H1 (cell line): Measurements from ENCODE around the gene GBE1. TPM values are rescaled to one million over a fixed set of nuclear protein-coding genes. Genes with fewer than 3 reads are reported as not detected.

ENCODE experiments used
- CBX5 ChIP-seq: fragments of 300-800, 300-1000 bp; sonication (generic); IDR thresholded peaks from 2 replicates; pipeline ENCODE4 v1.7.1; 2016; ENCODE audit warnings: antibody characterized with exemption, low read length, low read depth
- polyA plus RNA-seq, 7 experiments: library from polyadenylated mRNA; depleted of rRNA in 3 of 7; stranded (reverse) in 5 of 7; unstranded in 2 of 7; fragments of >200 nt in 5 of 7; fragments of 200-250 nt in 2 of 7; gene quantifications; 1 replicate in 5 of 7; 2 replicates in 1 of 7; 4 replicates in 1 of 7; pipeline versions ENCODE4 v1.2.1 to v1.2.3, GENCODE V29; 2011 to 2013; ENCODE audit warnings: missing spikeins in 2 of 7, mixed read lengths in 2 of 7
- total RNA-seq: library from RNA; stranded (reverse); fragmentation: NEBNext Ultra II Directional; extraction: Animal tissue kit (Norgen Biotek cat#: 25700); gene quantifications from 2 replicates; pipeline ENCODE4 v1.2.1, GENCODE V29; 2021
- TF ChIP-seq, protein P1 (sequence below): fragments of 300-600 bp; sonication (generic); IDR thresholded peaks from 2 replicates; pipeline ENCODE4 v1.7.1; 2012; ENCODE audit warnings: low read length, moderate library complexity, mild to moderate bottlenecking, inconsistent platforms; ENCODE audit not compliant: insufficient replicate concordance

GBE1 gene
- total and polyA plus RNA-seq, 2 of the 8 experiments (the other 6 are each of a cell fraction or from before 2014, with no cell fraction given) = 3.3 to 7.3 TPM

DNA sequence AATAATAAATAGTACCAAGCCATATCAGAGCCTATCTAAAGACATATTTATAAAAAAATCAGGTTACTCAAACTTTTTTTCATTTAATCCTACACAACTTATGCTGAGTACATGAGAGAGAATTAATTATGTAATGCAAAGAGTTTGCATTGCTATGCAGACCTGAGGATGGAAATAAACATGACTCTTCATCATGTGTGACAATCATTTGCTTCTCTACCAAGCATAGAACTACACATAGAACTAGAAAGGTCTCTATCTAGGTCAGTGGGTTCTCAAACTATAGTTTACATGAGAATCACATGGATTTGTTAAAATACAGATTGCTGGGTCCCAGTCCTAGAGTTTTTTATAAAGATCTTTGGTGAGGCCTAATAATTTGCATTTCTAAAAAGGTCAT is 86.8 kb downstream of the GBE1 start (continued):
- TF ChIP-seq, protein P1, sequence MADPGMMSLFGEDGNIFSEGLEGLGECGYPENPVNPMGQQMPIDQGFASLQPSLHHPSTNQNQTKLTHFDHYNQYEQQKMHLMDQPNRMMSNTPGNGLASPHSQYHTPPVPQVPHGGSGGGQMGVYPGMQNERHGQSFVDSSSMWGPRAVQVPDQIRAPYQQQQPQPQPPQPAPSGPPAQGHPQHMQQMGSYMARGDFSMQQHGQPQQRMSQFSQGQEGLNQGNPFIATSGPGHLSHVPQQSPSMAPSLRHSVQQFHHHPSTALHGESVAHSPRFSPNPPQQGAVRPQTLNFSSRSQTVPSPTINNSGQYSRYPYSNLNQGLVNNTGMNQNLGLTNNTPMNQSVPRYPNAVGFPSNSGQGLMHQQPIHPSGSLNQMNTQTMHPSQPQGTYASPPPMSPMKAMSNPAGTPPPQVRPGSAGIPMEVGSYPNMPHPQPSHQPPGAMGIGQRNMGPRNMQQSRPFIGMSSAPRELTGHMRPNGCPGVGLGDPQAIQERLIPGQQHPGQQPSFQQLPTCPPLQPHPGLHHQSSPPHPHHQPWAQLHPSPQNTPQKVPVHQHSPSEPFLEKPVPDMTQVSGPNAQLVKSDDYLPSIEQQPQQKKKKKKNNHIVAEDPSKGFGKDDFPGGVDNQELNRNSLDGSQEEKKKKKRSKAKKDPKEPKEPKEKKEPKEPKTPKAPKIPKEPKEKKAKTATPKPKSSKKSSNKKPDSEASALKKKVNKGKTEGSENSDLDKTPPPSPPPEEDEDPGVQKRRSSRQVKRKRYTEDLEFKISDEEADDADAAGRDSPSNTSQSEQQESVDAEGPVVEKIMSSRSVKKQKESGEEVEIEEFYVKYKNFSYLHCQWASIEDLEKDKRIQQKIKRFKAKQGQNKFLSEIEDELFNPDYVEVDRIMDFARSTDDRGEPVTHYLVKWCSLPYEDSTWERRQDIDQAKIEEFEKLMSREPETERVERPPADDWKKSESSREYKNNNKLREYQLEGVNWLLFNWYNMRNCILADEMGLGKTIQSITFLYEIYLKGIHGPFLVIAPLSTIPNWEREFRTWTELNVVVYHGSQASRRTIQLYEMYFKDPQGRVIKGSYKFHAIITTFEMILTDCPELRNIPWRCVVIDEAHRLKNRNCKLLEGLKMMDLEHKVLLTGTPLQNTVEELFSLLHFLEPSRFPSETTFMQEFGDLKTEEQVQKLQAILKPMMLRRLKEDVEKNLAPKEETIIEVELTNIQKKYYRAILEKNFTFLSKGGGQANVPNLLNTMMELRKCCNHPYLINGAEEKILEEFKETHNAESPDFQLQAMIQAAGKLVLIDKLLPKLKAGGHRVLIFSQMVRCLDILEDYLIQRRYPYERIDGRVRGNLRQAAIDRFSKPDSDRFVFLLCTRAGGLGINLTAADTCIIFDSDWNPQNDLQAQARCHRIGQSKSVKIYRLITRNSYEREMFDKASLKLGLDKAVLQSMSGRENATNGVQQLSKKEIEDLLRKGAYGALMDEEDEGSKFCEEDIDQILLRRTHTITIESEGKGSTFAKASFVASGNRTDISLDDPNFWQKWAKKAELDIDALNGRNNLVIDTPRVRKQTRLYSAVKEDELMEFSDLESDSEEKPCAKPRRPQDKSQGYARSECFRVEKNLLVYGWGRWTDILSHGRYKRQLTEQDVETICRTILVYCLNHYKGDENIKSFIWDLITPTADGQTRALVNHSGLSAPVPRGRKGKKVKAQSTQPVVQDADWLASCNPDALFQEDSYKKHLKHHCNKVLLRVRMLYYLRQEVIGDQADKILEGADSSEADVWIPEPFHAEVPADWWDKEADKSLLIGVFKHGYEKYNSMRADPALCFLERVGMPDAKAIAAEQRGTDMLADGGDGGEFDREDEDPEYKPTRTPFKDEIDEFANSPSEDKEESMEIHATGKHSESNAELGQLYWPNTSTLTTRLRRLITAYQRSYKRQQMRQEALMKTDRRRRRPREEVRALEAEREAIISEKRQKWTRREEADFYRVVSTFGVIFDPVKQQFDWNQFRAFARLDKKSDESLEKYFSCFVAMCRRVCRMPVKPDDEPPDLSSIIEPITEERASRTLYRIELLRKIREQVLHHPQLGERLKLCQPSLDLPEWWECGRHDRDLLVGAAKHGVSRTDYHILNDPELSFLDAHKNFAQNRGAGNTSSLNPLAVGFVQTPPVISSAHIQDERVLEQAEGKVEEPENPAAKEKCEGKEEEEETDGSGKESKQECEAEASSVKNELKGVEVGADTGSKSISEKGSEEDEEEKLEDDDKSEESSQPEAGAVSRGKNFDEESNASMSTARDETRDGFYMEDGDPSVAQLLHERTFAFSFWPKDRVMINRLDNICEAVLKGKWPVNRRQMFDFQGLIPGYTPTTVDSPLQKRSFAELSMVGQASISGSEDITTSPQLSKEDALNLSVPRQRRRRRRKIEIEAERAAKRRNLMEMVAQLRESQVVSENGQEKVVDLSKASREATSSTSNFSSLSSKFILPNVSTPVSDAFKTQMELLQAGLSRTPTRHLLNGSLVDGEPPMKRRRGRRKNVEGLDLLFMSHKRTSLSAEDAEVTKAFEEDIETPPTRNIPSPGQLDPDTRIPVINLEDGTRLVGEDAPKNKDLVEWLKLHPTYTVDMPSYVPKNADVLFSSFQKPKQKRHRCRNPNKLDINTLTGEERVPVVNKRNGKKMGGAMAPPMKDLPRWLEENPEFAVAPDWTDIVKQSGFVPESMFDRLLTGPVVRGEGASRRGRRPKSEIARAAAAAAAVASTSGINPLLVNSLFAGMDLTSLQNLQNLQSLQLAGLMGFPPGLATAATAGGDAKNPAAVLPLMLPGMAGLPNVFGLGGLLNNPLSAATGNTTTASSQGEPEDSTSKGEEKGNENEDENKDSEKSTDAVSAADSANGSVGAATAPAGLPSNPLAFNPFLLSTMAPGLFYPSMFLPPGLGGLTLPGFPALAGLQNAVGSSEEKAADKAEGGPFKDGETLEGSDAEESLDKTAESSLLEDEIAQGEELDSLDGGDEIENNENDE = no peak
- no peak for TF ChIP-seq CBX5
